ENCODE measurements around the gene TIMM29. TPM values are rescaled to one million over a fixed set of nuclear protein-coding genes. Genes with fewer than 3 reads are reported as not detected.

TIMM29 gene
- total and polyA plus RNA-seq, 2 of the 13 experiments (the other 11 are each of a cell fraction or from before 2014, with no cell fraction given): 7.1 to 33.8 TPM

DNA sequence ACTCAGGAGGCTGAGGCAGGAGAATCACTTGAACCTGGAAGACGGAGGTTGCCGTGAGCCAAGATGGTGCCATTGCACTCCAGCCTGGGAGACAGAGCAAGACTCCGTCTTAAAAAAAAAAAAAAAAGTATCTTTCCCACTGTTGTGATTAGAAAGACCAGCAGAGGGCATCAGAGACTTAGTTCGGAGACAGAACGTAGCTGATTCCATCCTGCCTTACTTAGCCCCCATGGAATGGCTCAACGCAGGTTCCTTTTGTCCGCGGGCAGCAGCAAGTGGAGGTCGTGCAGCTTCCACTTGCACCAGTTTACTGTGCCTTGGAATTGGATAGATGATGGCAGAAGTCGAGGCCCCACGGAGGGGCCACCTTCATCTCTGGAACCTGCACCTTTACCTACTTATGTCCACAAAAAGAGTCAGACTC, 8.1 kb downstream of the TIMM29 start (continued):
- TF ChIP-seq AGO2 (optimal IDR thresholded peaks at IDR 0.05; ENCODE audit: low read depth, low read length): no peak
- no peak for TF ChIP-seq HOXD1 (CRISPR knock-in tag; IDR thresholded peaks at IDR 0.05)
- TF ChIP-seq ZSCAN9 (CRISPR knock-in tag; IDR thresholded peaks at IDR 0.05; ENCODE audit: borderline replicate concordance): no peak
- TF ChIP-seq, protein P1, sequence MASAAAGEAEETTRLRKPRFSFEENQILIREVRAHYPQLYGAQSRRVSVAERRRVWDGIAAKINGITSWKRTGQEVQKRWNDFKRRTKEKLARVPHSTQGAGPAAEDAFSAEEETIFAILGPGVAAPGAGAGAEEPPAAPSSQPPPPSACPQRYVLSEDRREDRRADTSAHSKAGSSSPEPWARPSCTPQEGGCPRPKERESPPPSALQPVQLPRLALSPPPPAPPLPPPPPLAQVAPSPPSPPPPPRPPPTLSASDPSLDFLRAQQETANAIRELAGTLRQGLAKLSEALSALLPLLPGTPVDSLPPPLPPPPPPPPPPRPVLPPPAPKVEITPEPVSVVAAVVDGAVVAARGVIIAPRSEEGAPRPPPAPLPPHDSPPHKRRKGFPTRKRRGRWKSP (CRISPR knock-in tag; IDR thresholded peaks at IDR 0.05): no peak
- TF ChIP-seq, protein P2, sequence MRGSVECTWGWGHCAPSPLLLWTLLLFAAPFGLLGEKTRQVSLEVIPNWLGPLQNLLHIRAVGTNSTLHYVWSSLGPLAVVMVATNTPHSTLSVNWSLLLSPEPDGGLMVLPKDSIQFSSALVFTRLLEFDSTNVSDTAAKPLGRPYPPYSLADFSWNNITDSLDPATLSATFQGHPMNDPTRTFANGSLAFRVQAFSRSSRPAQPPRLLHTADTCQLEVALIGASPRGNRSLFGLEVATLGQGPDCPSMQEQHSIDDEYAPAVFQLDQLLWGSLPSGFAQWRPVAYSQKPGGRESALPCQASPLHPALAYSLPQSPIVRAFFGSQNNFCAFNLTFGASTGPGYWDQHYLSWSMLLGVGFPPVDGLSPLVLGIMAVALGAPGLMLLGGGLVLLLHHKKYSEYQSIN (CRISPR knock-in tag; IDR thresholded peaks at IDR 0.05; ENCODE audit: borderline replicate concordance): no peak
- TF ChIP-seq, protein P3, sequence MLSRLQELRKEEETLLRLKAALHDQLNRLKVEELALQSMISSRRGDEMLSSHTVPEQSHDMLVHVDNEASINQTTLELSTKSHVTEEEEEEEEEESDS (CRISPR knock-in tag; IDR thresholded peaks at IDR 0.05; ENCODE audit: borderline replicate concordance): no peak
- TF ChIP-seq, protein P4, sequence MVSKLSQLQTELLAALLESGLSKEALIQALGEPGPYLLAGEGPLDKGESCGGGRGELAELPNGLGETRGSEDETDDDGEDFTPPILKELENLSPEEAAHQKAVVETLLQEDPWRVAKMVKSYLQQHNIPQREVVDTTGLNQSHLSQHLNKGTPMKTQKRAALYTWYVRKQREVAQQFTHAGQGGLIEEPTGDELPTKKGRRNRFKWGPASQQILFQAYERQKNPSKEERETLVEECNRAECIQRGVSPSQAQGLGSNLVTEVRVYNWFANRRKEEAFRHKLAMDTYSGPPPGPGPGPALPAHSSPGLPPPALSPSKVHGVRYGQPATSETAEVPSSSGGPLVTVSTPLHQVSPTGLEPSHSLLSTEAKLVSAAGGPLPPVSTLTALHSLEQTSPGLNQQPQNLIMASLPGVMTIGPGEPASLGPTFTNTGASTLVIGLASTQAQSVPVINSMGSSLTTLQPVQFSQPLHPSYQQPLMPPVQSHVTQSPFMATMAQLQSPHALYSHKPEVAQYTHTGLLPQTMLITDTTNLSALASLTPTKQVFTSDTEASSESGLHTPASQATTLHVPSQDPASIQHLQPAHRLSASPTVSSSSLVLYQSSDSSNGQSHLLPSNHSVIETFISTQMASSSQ (IDR thresholded peaks at IDR 0.05; ENCODE audit: low read depth): no peak
- TF ChIP-seq, protein P4 (CRISPR knock-in tag; IDR thresholded peaks at IDR 0.05; ENCODE audit: borderline replicate concordance): no peak
- no peak for TF ChIP-seq MYNN (CRISPR knock-in tag; IDR thresholded peaks at IDR 0.05; ENCODE audit: low read depth)
- TF ChIP-seq, protein P5, sequence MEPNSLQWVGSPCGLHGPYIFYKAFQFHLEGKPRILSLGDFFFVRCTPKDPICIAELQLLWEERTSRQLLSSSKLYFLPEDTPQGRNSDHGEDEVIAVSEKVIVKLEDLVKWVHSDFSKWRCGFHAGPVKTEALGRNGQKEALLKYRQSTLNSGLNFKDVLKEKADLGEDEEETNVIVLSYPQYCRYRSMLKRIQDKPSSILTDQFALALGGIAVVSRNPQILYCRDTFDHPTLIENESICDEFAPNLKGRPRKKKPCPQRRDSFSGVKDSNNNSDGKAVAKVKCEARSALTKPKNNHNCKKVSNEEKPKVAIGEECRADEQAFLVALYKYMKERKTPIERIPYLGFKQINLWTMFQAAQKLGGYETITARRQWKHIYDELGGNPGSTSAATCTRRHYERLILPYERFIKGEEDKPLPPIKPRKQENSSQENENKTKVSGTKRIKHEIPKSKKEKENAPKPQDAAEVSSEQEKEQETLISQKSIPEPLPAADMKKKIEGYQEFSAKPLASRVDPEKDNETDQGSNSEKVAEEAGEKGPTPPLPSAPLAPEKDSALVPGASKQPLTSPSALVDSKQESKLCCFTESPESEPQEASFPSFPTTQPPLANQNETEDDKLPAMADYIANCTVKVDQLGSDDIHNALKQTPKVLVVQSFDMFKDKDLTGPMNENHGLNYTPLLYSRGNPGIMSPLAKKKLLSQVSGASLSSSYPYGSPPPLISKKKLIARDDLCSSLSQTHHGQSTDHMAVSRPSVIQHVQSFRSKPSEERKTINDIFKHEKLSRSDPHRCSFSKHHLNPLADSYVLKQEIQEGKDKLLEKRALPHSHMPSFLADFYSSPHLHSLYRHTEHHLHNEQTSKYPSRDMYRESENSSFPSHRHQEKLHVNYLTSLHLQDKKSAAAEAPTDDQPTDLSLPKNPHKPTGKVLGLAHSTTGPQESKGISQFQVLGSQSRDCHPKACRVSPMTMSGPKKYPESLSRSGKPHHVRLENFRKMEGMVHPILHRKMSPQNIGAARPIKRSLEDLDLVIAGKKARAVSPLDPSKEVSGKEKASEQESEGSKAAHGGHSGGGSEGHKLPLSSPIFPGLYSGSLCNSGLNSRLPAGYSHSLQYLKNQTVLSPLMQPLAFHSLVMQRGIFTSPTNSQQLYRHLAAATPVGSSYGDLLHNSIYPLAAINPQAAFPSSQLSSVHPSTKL (CRISPR knock-in tag; IDR thresholded peaks at IDR 0.05): 0 out of 2 replicates have a peak, but pooled peaks have one; percentile 18
- TF ChIP-seq MAFG (CRISPR knock-in tag; IDR thresholded peaks at IDR 0.05): no peak
- TF ChIP-seq RXRB (CRISPR knock-in tag; IDR thresholded peaks at IDR 0.05; ENCODE audit: borderline replicate concordance): peak; percentile 14; the same call in 1 of the 2 replicates
- TF ChIP-seq, protein P6, sequence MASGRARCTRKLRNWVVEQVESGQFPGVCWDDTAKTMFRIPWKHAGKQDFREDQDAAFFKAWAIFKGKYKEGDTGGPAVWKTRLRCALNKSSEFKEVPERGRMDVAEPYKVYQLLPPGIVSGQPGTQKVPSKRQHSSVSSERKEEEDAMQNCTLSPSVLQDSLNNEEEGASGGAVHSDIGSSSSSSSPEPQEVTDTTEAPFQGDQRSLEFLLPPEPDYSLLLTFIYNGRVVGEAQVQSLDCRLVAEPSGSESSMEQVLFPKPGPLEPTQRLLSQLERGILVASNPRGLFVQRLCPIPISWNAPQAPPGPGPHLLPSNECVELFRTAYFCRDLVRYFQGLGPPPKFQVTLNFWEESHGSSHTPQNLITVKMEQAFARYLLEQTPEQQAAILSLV (CRISPR knock-in tag; IDR thresholded peaks at IDR 0.05; ENCODE audit: borderline replicate concordance): no peak
- no peak for TF ChIP-seq ZNF570 (CRISPR knock-in tag; IDR thresholded peaks at IDR 0.05; ENCODE audit: borderline replicate concordance)
- 0 out of 2 replicates have a peak, but pooled peaks have one; percentile 10 for TF ChIP-seq FOXA3 (CRISPR knock-in tag; IDR thresholded peaks at IDR 0.05)
- TF ChIP-seq SIX1 (CRISPR knock-in tag; IDR thresholded peaks at IDR 0.05; ENCODE audit: borderline replicate concordance): no peak
- no peak for TF ChIP-seq CREB1 (IDR thresholded peaks at IDR 0.05)
- TF ChIP-seq CREB1 (CRISPR knock-in tag; IDR thresholded peaks at IDR 0.05): no peak
- no peak for TF ChIP-seq ZNF20 (CRISPR knock-in tag; IDR thresholded peaks at IDR 0.05)

All from HepG2 (cell line).